NT2/D1 (cell line): Measurements from ENCODE around the gene TMCC2.

Source experiments
- DNase-seq: peaks from one replicate; pipeline ENCODE4 v3.0.0-alpha.2; 2011; ENCODE audit warnings: low read depth, low spot score
- H3K27me3 ChIP-seq: 2 replicates; pipeline ENCODE4 v1.6.0; 2011; ENCODE audit warnings: mild to moderate bottlenecking; ENCODE audit not compliant: insufficient read length, insufficient read depth
- H3K36me3 ChIP-seq: 2 replicates; pipeline ENCODE4 v1.6.1; 2011; ENCODE audit warnings: mild to moderate bottlenecking, low read length, mixed read lengths; ENCODE audit not compliant: insufficient read depth, insufficient read length
- H3K4me1 ChIP-seq: 2 replicates; pipeline ENCODE4 v1.5.1; 2011; ENCODE audit not compliant: insufficient read depth, insufficient read length
- H3K4me3 ChIP-seq: 2 replicates; pipeline ENCODE4 v1.5.1; 2011; ENCODE audit warnings: low read depth; ENCODE audit not compliant: insufficient read length
- H3K9ac ChIP-seq: 2 replicates; pipeline ENCODE4 v1.6.0; 2011; ENCODE audit warnings: low read depth; ENCODE audit not compliant: insufficient read length
- H3K9me3 ChIP-seq: 2 replicates; pipeline ENCODE4 v1.5.1; 2011; ENCODE audit warnings: mild to moderate bottlenecking, low read length; ENCODE audit not compliant: insufficient read depth
- SUZ12 ChIP-seq: IDR thresholded peaks from 2 replicates; pipeline ENCODE4 v1.6.1; 2011; ENCODE audit not compliant: insufficient read length, insufficient read depth; ENCODE audit errors: extremely low read depth
- YY1 ChIP-seq: IDR thresholded peaks from 2 replicates; pipeline ENCODE4 v1.6.1; 2011; ENCODE audit not compliant: insufficient read length, insufficient read depth
- ZNF274 ChIP-seq: IDR thresholded peaks from 2 replicates; pipeline ENCODE4 v1.6.1; 2011; ENCODE audit warnings: mild to moderate bottlenecking, low read depth, low read length

The TMCC2 gene

GRCh38 chr1:205315008-205315618 lies 87.4 kb downstream of the TMCC2 start:
- Histone ChIP-seq H3K4me1 (peaks cover 26% of the 10 kb centered on the region), H3K27me3 (no peaks in the 10 kb centered on the region), H3K4me3 (no peak overlapping the region), H3K9me3 (no peaks in the 10 kb centered on the region), H3K9ac (no peak overlapping the region), H3K36me3 (peaks cover 61% of the 10 kb centered on the region)
- TF ChIP-seq YY1 (no peak), ZNF274 (no peak), SUZ12 (no peak)
- DNase-seq = no peak

DNA sequence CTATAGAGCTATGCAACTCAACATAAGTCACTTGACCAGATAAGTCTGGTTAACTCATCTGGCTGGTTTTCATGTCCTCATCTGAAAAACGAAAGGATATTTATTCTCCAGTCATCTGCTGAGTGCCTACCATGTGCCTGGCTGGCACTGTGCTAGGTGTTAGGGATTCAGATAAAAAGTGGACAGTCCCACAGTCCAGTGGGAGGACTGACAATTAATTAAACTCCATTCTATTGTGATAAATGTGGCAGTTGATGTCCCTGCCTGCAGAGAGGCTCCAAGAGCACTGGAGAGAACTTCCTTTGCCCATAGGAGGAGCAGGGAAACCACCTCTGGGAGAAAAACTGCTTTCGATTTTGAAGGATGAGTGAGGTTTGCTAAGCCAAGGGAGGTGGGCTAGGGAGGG lies 88.4 kb downstream of the TMCC2 start:
- no peak for DNase-seq
- H3K36me3 ChIP-seq = peaks cover 58% of the 10 kb centered on the region
- TF ChIP-seq ZNF274 (no peak), YY1 (no peak), SUZ12 (no peak)
- H3K27me3 ChIP-seq = no peaks in the 10 kb centered on the region
- H3K9ac ChIP-seq = no peak overlapping the region
- peaks cover 18% of the 10 kb centered on the region for H3K4me1 ChIP-seq
- no peak overlapping the region for H3K4me3 ChIP-seq
- no peaks in the 10 kb centered on the region for H3K9me3 ChIP-seq

GRCh38 chr1:205317311-205317917 lies 89.7 kb downstream of the TMCC2 start:
- no peaks in the 10 kb centered on the region for H3K27me3 ChIP-seq
- peaks cover 20% of the 10 kb centered on the region for H3K4me1 ChIP-seq
- peaks cover 46% of the 10 kb centered on the region for H3K36me3 ChIP-seq
- DNase-seq = no peak
- H3K4me3 ChIP-seq = no peak overlapping the region
- no peak overlapping the region for H3K9ac ChIP-seq
- no peaks in the 10 kb centered on the region for H3K9me3 ChIP-seq
- TF ChIP-seq ZNF274 (no peak), YY1 (no peak), SUZ12 (no peak)

GRCh38 chr1:205318231-205318991 lies 90.7 kb downstream of the TMCC2 start:
- H3K4me1 ChIP-seq = peaks cover 20% of the 10 kb centered on the region
- H3K9ac ChIP-seq = no peak overlapping the region
- no peak overlapping the region for H3K4me3 ChIP-seq
- no peak for DNase-seq
- no peaks in the 10 kb centered on the region for H3K9me3 ChIP-seq
- H3K36me3 ChIP-seq = peaks cover 41% of the 10 kb centered on the region
- TF ChIP-seq SUZ12 (no peak), ZNF274 (no peak), YY1 (no peak)
- H3K27me3 ChIP-seq = no peaks in the 10 kb centered on the region

DNA sequence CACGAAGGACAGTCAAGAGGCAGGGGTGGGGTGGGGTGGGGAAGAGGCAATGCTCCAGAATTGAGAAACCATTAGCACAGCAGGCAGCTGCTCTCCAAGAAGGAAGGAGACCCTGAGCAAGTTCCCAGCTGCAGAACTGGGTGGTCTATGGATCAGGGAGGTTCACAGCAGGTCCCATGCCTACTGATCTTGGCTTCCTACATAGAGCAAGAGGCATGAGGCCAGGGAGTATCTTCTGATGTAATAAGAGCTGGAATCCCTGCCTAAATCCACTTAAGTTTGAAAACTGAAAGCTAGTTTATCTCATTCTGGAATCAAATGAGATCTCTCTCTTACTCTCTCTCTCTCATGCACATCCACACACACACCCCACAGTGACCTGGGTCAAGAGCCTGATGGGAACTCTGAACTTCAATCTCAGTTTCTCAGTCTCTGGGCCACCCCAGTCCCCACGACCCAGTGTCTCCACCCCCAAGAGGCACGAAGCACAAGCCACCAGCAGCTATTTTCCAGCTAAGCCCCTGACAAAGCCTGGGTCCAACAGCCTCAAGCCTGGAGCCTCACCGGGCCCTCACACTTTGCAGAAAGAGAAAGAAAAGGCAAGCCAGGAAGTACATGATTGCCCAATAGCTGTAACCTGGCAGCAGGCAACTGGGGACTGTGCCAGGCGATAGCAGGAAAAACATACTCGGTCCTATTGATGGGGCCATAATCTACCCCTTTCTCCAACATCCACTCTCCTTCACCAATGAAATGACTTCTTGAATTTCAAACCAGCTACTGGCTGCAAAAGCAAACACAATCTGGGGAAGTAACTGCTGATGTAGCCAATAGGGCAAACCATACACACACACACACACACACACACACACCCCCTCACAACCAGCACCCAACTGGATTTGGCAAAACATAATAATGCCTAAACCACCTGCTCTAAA lies 91.6 kb downstream of the TMCC2 start:
- DNase-seq = no peak
- peak overlapping the region; percentile 25 for H3K4me3 ChIP-seq
- H3K27me3 ChIP-seq = no peaks in the 10 kb centered on the region
- H3K36me3 ChIP-seq = peaks cover 41% of the 10 kb centered on the region
- no peak overlapping the region for H3K9ac ChIP-seq
- no peaks in the 10 kb centered on the region for H3K9me3 ChIP-seq
- no peak for TF ChIP-seq ZNF274
- peaks cover 20% of the 10 kb centered on the region for H3K4me1 ChIP-seq

GRCh38 chr1:205321162-205321958 lies 93.6 kb downstream of the TMCC2 start, which contains the start of gene NUAK2:
TSS of gene NUAK2 (minus strand) at chr1:205321745. CDS start at chr1:205321628, 117 bp downstream.
- Histone ChIP-seq H3K9me3 (no peaks in the 10 kb centered on the region), H3K9ac (peak within 1 kb of the TSS; percentile 97), H3K4me1 (peaks cover 24% of the 10 kb centered on the region), H3K27me3 (no peaks in the 10 kb centered on the region), H3K4me3 (peak within 1 kb of the TSS; percentile 94), H3K36me3 (peaks cover 41% of the 10 kb centered on the region)
- TF ChIP-seq SUZ12 (no peak), YY1 (no peak), ZNF274 (no peak)
- DNase-seq = peak; percentile 99
